ENCODE measurements around the gene TRAPPC5. TPM values are rescaled to one million over a fixed set of nuclear protein-coding genes. Genes with fewer than 3 reads are reported as not detected.

Gene TRAPPC5
- total RNA-seq, 1 experiment from 2014 or later: 101 TPM

GRCh38 chr19:7729211-7729610, 48.6 kb downstream of the TRAPPC5 start:
- Histone ChIP-seq H3K9me3 (ENCODE audit: control insufficient read depth in 1 of 2, insufficient read depth in 1 of 2, low read depth in 1 of 2, low read length in 2 of 2) (no peaks in the 10 kb centered on the region), H3K4me1 (ENCODE audit: control insufficient read depth in 1 of 2, insufficient read depth in 2 of 2, low read length in 2 of 2) (no peaks in the 10 kb centered on the region), H3K4me2 (ENCODE audit: low read length) (no peak overlapping the region), H3K9me2 (ENCODE audit: insufficient read depth) (no peaks in the 10 kb centered on the region), H3K27me3 (ENCODE audit: insufficient read depth, low read length) (no peaks in the 10 kb centered on the region), H2AFZ (ENCODE audit: low read depth, low read length, poor library complexity, severe bottlenecking) (no peak overlapping the region), H3K27ac (ENCODE audit: low read depth, low read length) (no peak overlapping the region), H3K79me2 (ENCODE audit: insufficient read depth, low read length) (no peaks in the 10 kb centered on the region), H3K36me3 (ENCODE audit: control insufficient read depth in 1 of 2, insufficient read depth in 2 of 2, low read length in 2 of 2) (no peaks in the 10 kb centered on the region), H3K9ac (ENCODE audit: low read length) (no peak overlapping the region), H4K20me1 (ENCODE audit: insufficient read depth) (no peaks in the 10 kb centered on the region), H3K4me3 (replicated peaks in 1 of 2; ENCODE audit: low read depth in 1 of 2, low read length in 2 of 2) (no peak overlapping the region)
- TF ChIP-seq EGR1 (IDR thresholded peaks at IDR 0.05; ENCODE audit: low read depth) (no peak), ZBTB33 (IDR thresholded peaks at IDR 0.05; ENCODE audit: extremely low read depth, insufficient replicate concordance, low read length) (no peak), POLR2A (IDR thresholded peaks at IDR 0.05; ENCODE audit: borderline replicate concordance, extremely low read depth, insufficient read depth, insufficient read length) (no peak), TCF7L2 (IDR thresholded peaks at IDR 0.05; ENCODE audit: borderline replicate concordance, extremely low read depth, insufficient read depth, insufficient read length) (no peak), FOSL1 (IDR thresholded peaks at IDR 0.05; ENCODE audit: low read depth) (no peak), CBX3 (IDR thresholded peaks at IDR 0.05; ENCODE audit: low read depth) (no peak), RAD21 (IDR thresholded peaks at IDR 0.05; ENCODE audit: low read depth) (no peak), ZFX (IDR thresholded peaks at IDR 0.05) (no peak)
- BruUV-seq (replicated peaks): no TSS peak
- POLR2A ChIA-PET: no interaction called here
- ATAC-seq (no peak), DNase-seq (ENCODE audit: low read depth, low spot score) (no peak)
- intact Hi-C loops (cut with micrococcal nuclease): no loop called here
- CTCF ChIA-PET: no interaction called here
- RAD21 ChIA-PET (ENCODE audit: low non-redundant PET in 1 of 2, low total read pairs in 2 of 2, uncharacterized antibody in 2 of 2, unreplicated experiment in 2 of 2): no interaction called here

GRCh38 chr19:7729831-7730285, 49.2 kb downstream of the TRAPPC5 start:
- ATAC-seq (no peak), DNase-seq (ENCODE audit: low read depth, low spot score) (no peak)
- CTCF ChIA-PET: no interaction called here
- Histone ChIP-seq H3K27ac (ENCODE audit: low read depth, low read length) (no peak overlapping the region), H3K36me3 (ENCODE audit: control insufficient read depth in 1 of 2, insufficient read depth in 2 of 2, low read length in 2 of 2) (no peaks in the 10 kb centered on the region), H3K9ac (ENCODE audit: low read length) (no peak overlapping the region), H3K9me3 (ENCODE audit: control insufficient read depth in 1 of 2, insufficient read depth in 1 of 2, low read depth in 1 of 2, low read length in 2 of 2) (no peaks in the 10 kb centered on the region), H3K4me3 (replicated peaks in 1 of 2; ENCODE audit: low read depth in 1 of 2, low read length in 2 of 2) (no peak overlapping the region), H3K4me1 (ENCODE audit: control insufficient read depth in 1 of 2, insufficient read depth in 2 of 2, low read length in 2 of 2) (no peaks in the 10 kb centered on the region), H3K4me2 (ENCODE audit: low read length) (no peak overlapping the region), H3K79me2 (ENCODE audit: insufficient read depth, low read length) (no peaks in the 10 kb centered on the region), H3K27me3 (ENCODE audit: insufficient read depth, low read length) (peaks cover 6% of the 10 kb centered on the region; the same call in 1 of the 2 replicates), H3K9me2 (ENCODE audit: insufficient read depth) (no peaks in the 10 kb centered on the region), H4K20me1 (ENCODE audit: insufficient read depth) (no peaks in the 10 kb centered on the region), H2AFZ (ENCODE audit: low read depth, low read length, poor library complexity, severe bottlenecking) (no peak overlapping the region)
- TF ChIP-seq EZH2phosphoT487 (IDR thresholded peaks at IDR 0.05; ENCODE audit: borderline replicate concordance): no peak
- no TSS peak for BruUV-seq (replicated peaks)
- POLR2A ChIA-PET: no interaction called here
- intact Hi-C loops (cut with micrococcal nuclease): no loop called here
- RAD21 ChIA-PET (ENCODE audit: low non-redundant PET in 1 of 2, low total read pairs in 2 of 2, uncharacterized antibody in 2 of 2, unreplicated experiment in 2 of 2): no interaction called here
